HG03060 (cell line): ENCODE measurements around the gene KCND2.
A peak's percentile ranks its signal among the peaks of the same experiment; 100 is the strongest.
"Not testable (repeated sequence)": the region's sequence is repeated elsewhere in the genome, so short reads cannot be mapped to it uniquely, and the experiment has no call there.

Experiments
- ATAC-seq: cut with Tn5 transposase; IDR thresholded peaks from one replicate; pipeline ENCODE4 v1.9.1; 2021; ENCODE audit warnings: low read depth, moderate number of reproducible peaks; ENCODE audit not compliant: unreplicated experiment

The KCND2 gene

DNA sequence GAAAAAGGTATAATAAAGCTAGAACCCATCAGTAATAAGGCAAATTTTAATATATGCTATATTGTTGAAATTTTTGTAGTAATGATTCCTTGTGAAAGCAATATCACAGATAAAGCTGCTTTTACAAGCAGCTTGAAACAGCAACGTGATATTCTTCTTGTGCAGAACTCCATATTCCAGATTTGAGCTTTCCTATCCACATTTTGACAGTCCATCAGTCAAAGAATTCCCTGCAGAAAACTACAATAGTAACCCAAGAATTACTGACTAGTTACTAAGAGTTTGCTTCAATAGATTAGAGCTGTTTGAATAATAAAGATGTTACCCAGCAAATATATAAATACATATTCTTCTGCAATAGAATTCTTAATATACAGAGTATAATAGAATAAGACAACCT, 291.2 kb downstream of the KCND2 start:
- no peak for ATAC-seq

- ATAC-seq = no peak
Observed at GRCh38 chr7:120567204-120567603, 294.2 kb downstream of the KCND2 start.

GRCh38 chr7:120578657-120579056, 305.7 kb downstream of the KCND2 start:
- ATAC-seq = not testable (repeated sequence)

GRCh38 chr7:120582916-120583315, 309.9 kb downstream of the KCND2 start:
- ATAC-seq = no peak

DNA sequence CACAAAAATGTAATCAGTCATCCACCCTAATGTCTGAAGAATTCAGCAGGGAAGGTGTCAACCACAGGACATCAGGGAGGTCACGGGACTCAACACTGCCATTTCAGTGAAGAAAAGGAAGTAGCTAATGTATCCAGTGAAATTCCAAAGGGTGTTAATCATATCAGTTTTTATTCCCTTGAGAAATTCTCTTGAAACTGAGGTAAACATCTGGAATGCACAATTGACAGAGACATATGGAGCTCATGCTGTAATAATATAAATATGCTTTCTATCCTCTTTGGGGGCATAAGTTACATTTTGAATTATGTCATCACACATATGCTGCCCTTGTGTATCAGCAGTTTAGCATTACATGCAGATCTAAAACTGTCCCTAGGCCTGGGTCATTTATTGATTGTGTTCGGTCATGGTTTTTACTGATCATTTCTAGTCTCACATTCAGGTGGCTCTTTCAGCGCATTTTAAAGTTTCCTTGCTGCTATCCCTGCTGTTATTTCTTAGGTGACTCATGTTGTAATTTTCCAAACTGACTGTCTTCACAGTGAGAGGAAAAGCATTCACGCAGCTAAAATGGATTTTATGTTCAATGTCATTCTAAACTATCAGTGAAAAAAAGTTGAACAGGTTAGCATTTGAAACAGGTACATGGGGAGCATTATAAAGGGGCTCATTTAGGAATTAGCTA, 311.1 kb downstream of the KCND2 start:
- ATAC-seq = no peak

GRCh38 chr7:120586571-120586970, 313.6 kb downstream of the KCND2 start:
- ATAC-seq = no peak

DNA sequence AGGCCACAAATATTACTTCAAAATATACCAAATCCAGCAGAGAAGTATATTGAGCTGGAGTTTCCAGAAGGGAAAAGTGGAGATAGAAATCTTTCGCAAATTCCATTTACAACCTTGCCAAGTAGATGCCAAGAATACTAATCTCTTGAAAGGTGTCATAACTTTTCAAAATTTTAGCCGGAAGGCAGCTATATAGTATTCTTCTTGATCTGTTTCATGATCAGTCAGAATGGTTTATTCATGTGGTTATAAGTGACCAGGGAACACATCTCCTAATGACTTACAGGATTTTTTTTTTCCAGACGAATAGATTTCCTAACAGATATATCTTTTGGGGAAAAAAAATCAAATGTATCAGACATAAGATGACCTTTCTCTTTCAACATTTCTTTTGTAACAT, 314.3 kb downstream of the KCND2 start:
- no peak for ATAC-seq

GRCh38 chr7:120588416-120588815, 315.4 kb downstream of the KCND2 start:
- no peak for ATAC-seq

DNA sequence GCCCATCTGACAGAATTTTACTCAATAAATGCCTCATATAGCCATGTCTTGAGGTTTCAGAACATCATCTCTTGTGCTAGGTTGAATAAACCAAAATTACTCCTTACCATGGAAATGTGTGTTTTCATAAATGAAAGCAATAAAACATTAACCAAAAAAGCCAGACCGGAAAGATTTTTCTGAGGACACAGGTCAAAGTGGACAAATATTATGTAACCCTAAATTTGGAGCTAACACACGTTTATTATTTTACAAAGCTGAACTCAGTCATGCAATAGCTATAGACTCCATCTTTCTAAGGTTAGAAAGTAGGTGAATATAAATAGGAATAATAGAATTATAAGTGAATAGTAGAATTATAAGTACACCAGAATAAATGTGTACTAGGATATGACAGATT, 315.9 kb downstream of the KCND2 start:
- ATAC-seq = no peak

DNA sequence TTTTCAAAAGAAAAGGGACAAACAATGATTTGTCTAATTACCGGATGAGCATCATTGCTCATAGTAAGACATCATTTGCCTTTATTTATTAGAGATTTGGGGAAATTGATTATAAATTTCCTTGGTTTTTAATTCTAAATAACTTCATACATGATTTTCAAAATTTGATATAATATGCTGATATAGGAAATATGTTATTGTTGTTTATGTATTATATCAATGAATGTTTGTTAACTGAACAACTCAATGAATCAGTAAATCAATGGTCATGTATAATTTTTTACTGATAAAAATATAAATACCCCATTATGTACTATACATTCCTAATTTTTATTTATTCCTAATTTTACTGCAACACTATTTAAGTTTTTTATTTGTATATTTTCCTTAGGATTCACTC, 327.6 kb downstream of the KCND2 start:
- no peak for ATAC-seq

GRCh38 chr7:120603366-120603765, 330.4 kb downstream of the KCND2 start:
- ATAC-seq = no peak

DNA sequence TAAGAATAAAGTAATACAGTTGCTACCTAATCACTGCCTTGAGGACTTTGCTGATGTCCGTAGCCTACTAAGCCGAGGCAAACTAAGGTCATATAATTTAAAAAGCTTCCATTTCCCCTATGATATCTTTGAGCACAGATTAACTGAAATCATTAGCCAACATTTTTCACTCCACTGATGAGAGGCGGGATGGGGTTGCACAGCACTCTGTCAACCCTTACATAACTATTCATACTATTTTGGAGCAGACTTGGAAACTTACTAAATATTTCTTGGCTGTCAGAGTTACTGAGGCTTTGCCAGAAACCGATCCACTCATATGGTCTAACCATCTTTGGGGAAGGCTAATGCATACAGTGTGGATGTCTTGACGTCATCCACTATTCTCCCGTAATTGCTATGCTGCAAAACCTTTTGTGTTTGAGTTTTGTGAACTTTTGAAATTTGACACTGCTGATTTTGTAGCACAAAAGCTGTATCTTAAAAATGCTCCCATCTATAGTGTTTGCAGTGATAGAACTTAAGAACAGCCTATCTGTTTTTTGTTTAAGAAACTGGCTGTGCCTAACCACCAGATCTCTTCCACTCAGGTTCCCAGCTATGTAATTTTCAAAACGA, 336.3 kb downstream of the KCND2 start:
- no peak for ATAC-seq

DNA sequence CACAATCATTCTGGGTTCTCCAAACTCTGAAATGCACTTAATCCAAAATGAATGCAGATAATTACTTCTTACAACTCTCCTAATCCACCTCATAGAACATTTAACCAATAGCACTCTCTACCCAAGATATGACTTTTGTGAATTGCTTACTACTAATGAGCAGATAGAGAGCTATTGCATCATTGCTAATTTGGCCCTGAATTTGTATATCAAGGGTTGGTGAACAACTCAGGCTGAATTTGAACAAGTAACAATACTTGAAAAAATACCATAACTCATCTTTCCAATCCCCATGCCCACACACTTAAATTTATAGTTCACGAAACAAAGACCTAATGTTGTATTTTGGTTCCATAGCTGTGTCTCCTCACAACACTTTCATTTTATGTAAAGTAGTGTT, 339.0 kb downstream of the KCND2 start:
- no peak for ATAC-seq

- no peak for ATAC-seq
Observed at GRCh38 chr7:120615703-120616102, 342.7 kb downstream of the KCND2 start.

DNA sequence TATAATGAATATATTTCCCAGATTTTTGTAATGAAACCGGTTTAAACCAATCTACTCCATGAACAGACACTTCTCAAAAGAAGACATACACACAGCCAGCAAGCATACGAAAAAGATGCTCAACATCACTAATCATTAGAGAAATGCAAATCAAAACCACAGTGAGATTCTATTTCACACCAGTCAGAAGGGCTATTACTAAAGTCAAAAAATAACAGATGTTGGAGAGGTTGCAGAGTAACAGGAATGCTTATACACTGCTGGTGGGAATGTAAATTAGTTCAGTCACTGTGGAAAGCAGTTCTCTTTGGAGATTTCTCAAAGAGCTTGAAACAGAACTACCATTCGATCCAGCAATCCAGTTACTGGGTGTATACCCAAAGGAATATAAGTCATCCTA, 344.3 kb downstream of the KCND2 start:
- ATAC-seq = peak; percentile 60

DNA sequence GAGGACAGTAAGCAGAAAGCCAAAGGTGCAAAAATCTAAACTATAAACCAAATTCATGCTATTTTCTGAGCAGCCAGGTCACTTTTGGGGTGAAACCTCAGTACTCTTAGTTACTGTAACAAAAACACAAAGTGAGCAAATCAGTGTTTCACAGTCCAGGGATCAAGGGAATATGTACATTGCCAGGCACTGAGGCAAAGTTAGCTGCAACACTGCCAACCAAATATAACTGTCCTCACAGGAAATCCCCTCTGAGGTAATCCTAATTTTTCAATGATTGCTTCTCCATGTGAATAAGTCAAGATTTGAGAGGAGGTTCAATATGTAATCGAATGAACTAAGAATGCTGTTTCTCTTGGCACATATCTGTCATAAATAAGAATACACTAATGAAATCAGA, 355.3 kb downstream of the KCND2 start:
- no peak for ATAC-seq

DNA sequence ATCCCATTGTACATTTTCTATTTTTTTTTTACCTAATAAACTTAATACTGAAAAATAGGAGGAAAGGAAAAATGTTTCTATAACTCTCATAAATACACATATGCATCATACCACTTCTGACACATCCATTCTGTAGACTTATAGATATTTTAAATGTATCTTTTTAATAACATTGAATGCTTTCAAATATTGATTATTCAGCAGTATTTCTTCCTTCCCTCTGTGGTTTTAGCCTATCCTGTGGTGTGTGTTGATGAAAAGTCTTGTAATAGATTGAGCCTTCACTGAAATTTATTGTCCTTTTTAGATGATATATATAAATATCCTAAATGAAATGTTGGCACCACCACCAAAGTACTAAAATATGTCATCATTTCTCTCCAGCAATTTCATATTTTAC, 366.9 kb downstream of the KCND2 start:
- ATAC-seq = no peak

GRCh38 chr7:120645966-120646365, 373.0 kb downstream of the KCND2 start:
- no peak for ATAC-seq

- no peak for ATAC-seq
Observed at GRCh38 chr7:120654241-120654640, 381.3 kb downstream of the KCND2 start.

DNA sequence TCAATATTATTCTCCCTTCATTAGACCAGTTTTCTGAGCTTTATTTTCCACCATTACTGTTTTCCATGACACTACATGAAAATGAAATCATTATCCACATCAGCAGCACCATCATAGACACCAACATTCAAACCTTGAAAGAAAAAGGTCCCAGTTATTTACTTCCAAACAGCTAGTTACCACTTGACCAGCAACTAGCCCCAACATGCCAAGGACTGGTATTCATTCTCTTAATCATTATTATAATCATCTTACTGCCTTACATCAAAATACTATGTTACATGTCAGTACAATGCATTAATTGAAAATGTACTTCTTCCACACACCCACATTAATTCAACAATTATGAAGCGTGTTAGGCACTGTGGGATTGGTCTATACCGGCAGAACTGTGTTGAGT, 385.5 kb downstream of the KCND2 start:
- no peak for ATAC-seq

DNA sequence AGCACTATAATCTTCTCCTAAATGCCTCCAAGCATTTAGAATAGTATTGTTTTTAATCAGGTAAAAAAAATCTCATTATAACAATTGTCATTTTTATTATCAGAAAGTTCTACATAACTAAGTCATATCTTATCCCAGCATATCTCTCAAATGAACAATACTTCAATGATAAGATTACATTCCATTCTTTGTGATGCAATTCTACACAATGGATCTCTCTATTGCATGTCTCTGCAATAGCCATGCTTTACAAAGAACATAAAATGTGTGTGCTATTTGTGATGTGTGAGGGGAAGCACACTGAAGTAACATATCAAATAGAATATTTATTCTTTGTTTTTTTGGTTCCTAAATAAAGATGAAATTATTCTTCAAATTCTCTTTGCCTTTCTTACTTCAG, 389.3 kb downstream of the KCND2 start:
- ATAC-seq = no peak

DNA sequence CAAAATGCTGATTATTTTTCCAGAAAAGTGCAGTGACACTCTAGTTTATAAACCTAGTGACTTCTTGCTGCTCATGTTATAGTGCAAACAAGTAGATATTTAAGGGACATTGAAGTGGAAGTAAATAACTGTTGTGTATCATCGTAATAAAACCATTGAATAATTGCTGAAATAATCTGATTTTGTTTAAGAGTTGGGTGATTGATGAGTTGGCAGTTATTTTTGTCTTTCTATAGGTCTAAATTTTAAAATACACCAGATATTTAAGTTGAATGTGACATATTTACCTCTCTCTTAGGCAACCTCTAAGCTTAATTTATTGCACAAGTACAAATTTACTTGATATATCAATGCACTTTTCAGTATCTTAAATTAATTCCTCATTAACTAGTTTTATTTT, 392.1 kb downstream of the KCND2 start:
- ATAC-seq = no peak

- no peak for ATAC-seq
Observed at GRCh38 chr7:120675076-120675475, 402.1 kb downstream of the KCND2 start.
